Progenitor cell of endocrine pancreas (in vitro differentiated cells): ENCODE measurements around the gene GCNA. TPM values are rescaled to one million over a fixed set of nuclear protein-coding genes. Genes with fewer than 3 reads are reported as not detected.

Experiments used
- DNase-seq: peaks from one replicate; pipeline ENCODE4 v3.0.0; 2021; ENCODE audit warnings: low spot score; ENCODE audit not compliant: unreplicated experiment
- H3K27ac Mint-ChIP-seq: 2 replicates; pipeline ENCODE4 v1.8.0; 2021; ENCODE audit warnings: mild to moderate bottlenecking, moderate library complexity, mixed read lengths
- H3K27me3 Mint-ChIP-seq: 2 replicates; pipeline ENCODE4 v1.8.0; 2021; ENCODE audit warnings: mixed read lengths
- H3K36me3 Mint-ChIP-seq: 2 replicates; pipeline ENCODE4 v1.8.0; 2022; ENCODE audit warnings: mixed read lengths; ENCODE audit not compliant: insufficient read depth
- H3K4me1 Mint-ChIP-seq: 2 replicates; pipeline ENCODE4 v1.8.0; 2021; ENCODE audit warnings: low read depth, mixed read lengths
- H3K4me3 Mint-ChIP-seq: 2 replicates; pipeline ENCODE4 v1.8.0; 2021; ENCODE audit warnings: low read depth, mild to moderate bottlenecking, moderate library complexity, mixed read lengths
- H3K9me3 Mint-ChIP-seq: 2 replicates; pipeline ENCODE4 v1.8.0; 2021; ENCODE audit warnings: low read depth, mixed read lengths
- total RNA-seq: library from RNA; stranded (reverse); gene quantifications from 2 replicates; pipeline ENCODE4 v1.2.1, GENCODE V29; 2021
- TF ChIP-seq, protein P1 (sequence below): fragments of 200-600 bp; sonication (generic); IDR thresholded peaks from one replicate; pipeline ENCODE4 v1.5.0; 2021; ENCODE audit warnings: antibody characterized with exemption, mild to moderate bottlenecking; ENCODE audit not compliant: unreplicated experiment

The GCNA gene
- total RNA-seq, 1 donor from 2014 or later: 2.7 TPM

- Mint-ChIP-seq H3K4me1 (no peaks in the 10 kb centered on the region), H3K4me3 (no peak overlapping the region), H3K36me3 (no peaks in the 10 kb centered on the region), H3K27me3 (no peaks in the 10 kb centered on the region), H3K9me3 (peaks cover 7% of the 10 kb centered on the region), H3K27ac (no peak overlapping the region)
- no peak for DNase-seq
- TF ChIP-seq, protein P1, sequence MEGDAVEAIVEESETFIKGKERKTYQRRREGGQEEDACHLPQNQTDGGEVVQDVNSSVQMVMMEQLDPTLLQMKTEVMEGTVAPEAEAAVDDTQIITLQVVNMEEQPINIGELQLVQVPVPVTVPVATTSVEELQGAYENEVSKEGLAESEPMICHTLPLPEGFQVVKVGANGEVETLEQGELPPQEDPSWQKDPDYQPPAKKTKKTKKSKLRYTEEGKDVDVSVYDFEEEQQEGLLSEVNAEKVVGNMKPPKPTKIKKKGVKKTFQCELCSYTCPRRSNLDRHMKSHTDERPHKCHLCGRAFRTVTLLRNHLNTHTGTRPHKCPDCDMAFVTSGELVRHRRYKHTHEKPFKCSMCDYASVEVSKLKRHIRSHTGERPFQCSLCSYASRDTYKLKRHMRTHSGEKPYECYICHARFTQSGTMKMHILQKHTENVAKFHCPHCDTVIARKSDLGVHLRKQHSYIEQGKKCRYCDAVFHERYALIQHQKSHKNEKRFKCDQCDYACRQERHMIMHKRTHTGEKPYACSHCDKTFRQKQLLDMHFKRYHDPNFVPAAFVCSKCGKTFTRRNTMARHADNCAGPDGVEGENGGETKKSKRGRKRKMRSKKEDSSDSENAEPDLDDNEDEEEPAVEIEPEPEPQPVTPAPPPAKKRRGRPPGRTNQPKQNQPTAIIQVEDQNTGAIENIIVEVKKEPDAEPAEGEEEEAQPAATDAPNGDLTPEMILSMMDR: no peak
Observed at GRCh38 chrX:71622032-71622575, 43.9 kb downstream of the GCNA start.

GRCh38 chrX:71622576-71623450 lies 44.6 kb downstream of the GCNA start:
- no peaks in the 10 kb centered on the region for H3K4me1 Mint-ChIP-seq
- no peak overlapping the region for H3K27ac Mint-ChIP-seq
- DNase-seq: no peak
- H3K4me3 Mint-ChIP-seq: no peak overlapping the region
- TF ChIP-seq, protein P1: no peak
- H3K27me3 Mint-ChIP-seq: no peaks in the 10 kb centered on the region
- H3K36me3 Mint-ChIP-seq: no peaks in the 10 kb centered on the region
- peaks cover 7% of the 10 kb centered on the region for H3K9me3 Mint-ChIP-seq

DNA sequence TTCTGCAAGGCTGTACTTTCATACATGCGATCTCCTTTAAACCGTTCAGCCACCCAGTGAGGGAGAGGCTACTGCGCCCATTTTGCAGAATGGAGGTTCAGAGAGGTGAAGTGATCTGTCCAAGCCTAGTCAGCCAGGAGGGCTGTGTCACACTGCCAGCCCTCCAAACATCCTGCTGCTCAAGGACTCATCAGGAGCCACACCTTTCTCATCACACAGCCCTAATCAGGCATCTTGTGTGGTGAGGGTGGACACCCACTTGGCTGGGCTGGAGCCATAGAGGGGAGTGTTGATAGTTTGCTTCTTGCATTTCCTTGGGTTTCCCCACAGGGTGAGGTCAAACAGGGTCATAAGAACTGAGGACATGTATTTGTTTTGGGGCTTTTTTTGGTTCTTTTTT lies 45.5 kb downstream of the GCNA start:
- Mint-ChIP-seq H3K9me3 (peaks cover 7% of the 10 kb centered on the region), H3K4me1 (no peaks in the 10 kb centered on the region), H3K4me3 (no peak overlapping the region), H3K36me3 (no peaks in the 10 kb centered on the region), H3K27me3 (no peaks in the 10 kb centered on the region), H3K27ac (no peak overlapping the region)
- DNase-seq: no peak
- TF ChIP-seq, protein P1: no peak

GRCh38 chrX:71625471-71625870 lies 47.2 kb downstream of the GCNA start:
- H3K9me3 Mint-ChIP-seq: peaks cover 3% of the 10 kb centered on the region
- H3K27ac Mint-ChIP-seq: no peak overlapping the region
- no peak for DNase-seq
- no peaks in the 10 kb centered on the region for H3K27me3 Mint-ChIP-seq
- H3K4me1 Mint-ChIP-seq: no peaks in the 10 kb centered on the region
- no peak overlapping the region for H3K4me3 Mint-ChIP-seq
- H3K36me3 Mint-ChIP-seq: no peaks in the 10 kb centered on the region
- TF ChIP-seq, protein P1: no peak

DNA sequence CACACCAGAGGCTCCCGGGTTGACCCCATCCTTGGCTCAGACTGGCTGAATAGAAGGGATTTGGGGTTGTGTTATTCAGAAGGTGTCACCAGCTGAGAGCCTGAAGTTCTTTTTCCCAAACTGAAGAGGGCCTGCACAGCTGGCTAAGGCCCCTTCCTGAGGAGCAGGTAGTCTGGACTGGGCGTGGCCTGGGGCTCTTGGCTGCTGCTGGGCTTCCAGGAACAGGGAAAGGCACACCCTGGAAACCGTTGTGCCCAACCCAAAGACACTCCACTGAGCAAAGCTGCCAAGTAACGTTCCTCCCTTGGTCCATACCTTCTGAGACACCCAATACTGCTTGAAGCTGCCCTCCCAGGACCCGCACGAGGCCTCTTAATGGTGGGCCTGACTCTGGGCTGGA lies 48.3 kb downstream of the GCNA start:
- peaks cover 3% of the 10 kb centered on the region for H3K9me3 Mint-ChIP-seq
- TF ChIP-seq, protein P1: no peak
- DNase-seq: no peak
- H3K36me3 Mint-ChIP-seq: no peaks in the 10 kb centered on the region
- H3K27ac Mint-ChIP-seq: no peak overlapping the region
- no peak overlapping the region for H3K4me3 Mint-ChIP-seq
- no peaks in the 10 kb centered on the region for H3K4me1 Mint-ChIP-seq
- H3K27me3 Mint-ChIP-seq: no peaks in the 10 kb centered on the region
